DMS114 treated with DMSO at 0.1 percent for 48 hours (cell line): ENCODE results near the gene IER3.
"Not testable (repeated sequence)": the region's sequence is repeated elsewhere in the genome, so short reads cannot be mapped to it uniquely, and the experiment has no call there.

Source experiments
- DNase-seq: peaks from one replicate; lab custom pipeline; 2025; ENCODE audit not compliant: unreplicated experiment; lab: John Stamatoyannopoulos, UW

The IER3 gene

GRCh38 chr6:30725713-30726505, 18.4 kb downstream of the IER3 start:
- DNase-seq, result peak; percentile 71

DNA sequence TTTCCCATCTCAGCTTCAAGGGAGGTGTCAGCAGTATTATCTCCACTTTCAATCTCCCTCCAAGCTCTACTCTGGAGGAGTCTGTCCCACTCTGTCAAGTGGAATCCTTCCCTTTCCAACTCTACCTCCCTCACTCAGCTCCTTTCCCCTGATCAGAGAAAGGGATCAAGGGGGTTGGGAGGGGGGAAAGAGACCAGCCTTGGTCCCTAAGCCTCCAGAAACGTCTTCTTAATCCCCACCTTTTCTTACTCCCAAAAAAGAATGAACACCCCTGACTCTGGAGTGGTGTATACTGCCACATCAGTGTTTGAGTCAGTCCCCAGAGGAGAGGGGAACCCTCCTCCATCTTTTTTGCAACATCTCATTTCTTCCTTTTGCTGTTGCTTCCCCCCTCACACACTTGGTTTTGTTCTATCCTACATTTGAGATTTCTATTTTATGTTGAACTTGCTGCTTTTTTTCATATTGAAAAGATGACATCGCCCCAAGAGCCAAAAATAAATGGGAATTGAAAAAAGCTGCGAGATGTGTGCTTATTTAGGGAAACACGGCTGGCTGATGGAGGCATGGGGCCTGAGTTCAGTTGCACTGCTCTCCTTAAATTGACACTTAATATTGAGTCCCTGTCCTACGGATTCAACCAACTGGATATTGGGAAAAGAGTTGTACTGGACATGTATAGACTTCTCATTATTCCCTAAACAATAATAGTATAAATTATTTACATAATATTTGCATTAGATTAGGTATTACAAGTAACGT, 19.3 kb downstream of the IER3 start:
- peak; percentile 69 for DNase-seq

- not testable (repeated sequence) for DNase-seq
Observed at GRCh38 chr6:30723843-30724741, 20.3 kb downstream of the IER3 start.

GRCh38 chr6:30723159-30723842, 21.0 kb downstream of the IER3 start:
- DNase-seq, result not testable (repeated sequence)

DNA sequence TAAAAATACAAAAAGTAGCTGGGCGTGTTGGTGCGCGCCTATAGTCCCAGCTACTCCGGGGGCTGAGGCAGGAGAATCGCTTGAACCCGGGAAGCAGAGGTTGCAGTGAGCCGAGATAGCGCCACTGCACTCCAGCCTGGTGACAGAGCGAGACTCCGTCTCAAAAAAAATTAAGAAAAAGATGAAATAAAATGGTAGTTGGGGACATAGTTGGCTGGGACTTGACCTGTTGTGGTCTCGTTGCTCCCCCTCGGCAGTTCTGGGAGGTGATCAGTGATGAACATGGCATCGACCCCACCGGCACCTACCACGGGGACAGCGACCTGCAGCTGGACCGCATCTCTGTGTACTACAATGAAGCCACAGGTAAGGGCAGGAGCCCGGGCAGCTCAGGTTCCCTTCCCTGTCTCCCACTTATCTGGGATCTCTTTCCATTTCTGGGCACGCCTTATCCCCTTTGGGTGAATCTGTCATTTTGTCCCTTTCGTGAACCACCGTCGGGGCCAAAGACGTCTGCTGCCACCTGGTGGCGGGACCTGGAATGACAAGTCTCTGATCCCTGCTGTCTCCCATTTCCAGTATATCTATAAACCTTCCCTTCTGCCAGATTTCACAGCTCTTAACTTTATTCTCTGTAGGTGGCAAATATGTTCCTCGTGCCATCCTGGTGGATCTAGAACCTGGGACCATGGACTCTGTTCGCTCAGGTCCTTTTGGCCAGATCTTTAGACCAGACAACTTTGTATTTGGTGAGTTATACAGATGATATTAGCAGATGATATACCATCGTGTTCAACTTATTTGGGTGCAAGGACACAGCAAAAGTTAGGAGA, 21.9 kb downstream of the IER3 start:
- DNase-seq, result peak; percentile 75

GRCh38 chr6:30722025-30722279, 22.4 kb downstream of the IER3 start:
- DNase-seq, result not testable (repeated sequence)

DNA sequence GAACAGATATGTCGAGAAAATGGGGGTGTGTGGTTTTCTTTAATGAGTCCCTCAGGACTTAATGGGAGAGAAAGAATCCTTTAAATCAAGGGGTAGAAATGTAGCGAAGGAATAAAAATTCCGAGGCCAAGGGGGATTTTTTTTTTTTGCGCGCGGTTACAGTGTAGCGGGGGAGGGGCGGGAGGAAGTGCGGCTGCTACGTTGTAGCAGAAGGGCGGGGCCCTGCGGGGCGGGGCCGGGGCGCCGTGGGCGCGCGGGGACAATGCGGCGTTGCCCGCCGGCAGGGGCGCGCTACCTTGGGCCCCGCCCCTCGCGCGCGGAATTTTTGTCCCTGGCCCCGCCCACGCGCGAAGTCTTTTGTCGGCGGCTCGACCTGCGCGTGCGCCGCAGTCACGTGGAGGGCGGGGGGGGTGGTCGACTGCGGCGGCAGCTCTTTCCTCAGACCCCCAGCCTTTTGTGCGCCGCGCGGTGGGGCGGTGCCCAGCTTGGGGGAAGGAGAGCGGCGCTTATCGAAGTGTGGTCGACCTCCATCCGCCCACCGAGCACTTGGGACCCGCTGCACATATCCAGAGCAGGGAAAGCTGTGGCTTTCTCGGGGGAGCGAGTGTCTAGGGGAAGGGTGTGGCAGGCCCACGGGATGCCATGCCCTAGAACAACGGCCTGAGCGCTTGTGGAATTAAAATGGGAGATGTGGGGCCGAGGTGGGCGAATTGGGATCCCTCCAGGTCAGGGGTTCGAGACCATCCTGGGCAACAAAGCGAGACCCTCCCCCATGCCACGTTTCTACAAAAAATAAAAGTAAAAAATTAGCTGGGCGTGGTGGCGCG, 22.9 kb downstream of the IER3 start:
- DNase-seq, result peak; percentile 90

DNA sequence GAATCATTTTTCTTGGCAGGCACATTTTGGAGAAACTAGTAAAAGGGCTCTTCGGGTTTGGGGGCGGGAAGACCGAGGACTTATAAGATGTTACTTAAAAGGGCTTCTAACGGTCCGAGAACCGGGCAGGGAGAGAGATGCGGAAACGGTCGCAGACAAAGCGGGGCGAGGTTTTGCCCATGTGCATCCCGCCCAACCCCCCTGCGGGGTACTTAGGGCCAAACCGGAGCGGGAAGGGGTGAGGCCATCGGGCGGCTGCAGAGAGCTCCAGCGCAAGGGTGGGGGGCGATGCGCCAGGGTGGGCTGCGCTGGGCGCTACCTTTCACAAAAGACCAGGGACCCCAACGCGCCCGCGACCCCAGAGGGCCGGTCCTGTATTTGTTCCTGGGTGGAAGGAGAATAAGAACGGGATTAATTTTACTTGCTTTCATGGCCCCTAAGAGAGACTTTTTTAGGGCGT, 23.6 kb downstream of the IER3 start:
- peak; percentile 43 for DNase-seq

DNA sequence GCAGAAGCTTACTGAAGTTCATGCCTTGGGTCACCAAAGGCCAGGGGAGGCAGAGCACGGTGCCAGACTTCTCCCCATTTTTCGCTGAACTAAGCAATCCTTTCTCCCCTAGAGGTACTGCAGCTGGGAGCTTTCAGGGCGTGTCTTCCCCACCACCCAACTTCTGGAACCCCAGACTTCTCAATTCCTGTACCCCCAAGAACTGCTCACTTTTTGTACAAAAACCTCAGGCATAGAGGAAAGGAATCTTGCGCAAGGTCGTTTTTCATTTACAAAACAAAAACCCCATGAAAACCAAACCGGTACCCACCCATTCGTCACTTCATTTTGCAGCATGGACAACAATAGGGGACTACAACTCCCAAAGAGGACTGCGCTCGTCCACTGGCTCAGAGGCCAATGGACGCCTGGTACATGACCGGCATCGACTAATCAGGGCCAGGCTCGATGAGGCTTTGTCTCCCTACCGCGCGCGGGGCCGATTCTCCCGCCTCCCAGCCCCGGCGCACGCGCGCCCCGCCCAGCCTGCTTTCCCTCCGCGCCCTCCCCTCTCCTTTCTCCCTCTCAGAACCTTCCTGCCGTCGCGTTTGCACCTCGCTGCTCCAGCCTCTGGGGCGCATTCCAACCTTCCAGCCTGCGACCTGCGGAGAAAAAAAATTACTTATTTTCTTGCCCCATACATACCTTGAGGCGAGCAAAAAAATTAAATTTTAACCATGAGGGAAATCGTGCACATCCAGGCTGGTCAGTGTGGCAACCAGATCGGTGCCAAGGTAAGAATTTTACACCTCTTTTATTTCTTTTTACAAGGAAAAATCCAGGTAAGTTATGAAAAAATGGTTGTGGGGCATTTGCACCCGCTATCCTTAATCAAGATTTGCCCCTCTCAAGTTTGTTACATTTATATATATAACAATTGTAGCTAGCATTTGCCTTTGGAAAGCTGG, 24.3 kb downstream of the IER3 start, which contains the start of gene TUBB:
Gene TUBB, plus strand, starts transcription at position 562 of the 947 bp plus-strand sequence. Its CDS starts 155 bp downstream, at position 717.
- DNase-seq, result peak; percentile 99

GRCh38 chr6:30719356-30719755, 25.0 kb downstream of the IER3 start:
- peak; percentile 60 for DNase-seq

- DNase-seq, result not testable (repeated sequence)
Observed at GRCh38 chr6:30717845-30718720, 26.3 kb downstream of the IER3 start.

DNA sequence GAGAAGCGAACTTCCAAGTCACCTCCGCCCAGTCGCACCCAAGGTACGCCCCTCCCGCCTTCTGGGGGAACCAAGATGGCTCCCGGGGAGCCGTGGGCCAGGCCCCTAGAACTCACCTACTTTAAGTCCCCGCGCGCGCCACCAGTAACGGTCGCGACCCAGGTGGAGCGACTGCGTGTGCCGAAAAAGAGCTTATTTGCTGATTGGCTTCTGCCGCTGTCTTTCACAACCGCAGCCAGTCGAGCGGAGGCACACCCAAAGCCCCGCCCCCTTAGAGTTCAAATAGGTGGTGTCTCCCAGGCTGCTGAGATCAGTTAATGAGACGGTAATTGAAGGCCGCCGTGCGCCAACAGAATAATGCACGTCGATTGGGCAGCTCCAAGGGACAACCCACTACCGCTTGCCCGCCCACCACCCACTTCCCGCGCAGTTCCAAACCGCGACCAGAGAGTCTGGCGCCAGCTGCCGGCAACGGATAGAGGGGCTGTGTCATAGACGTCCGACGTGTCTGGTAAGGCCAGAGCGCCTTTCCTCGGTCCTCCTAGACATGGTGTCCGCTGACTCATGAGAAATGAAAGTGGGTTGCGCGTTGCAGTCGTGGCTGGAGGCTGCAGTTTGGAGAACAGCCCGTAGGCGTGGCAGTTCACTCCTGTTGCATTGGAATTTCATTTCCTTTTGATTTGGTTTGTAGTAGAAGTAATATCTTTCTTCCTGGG, 27.1 kb downstream of the IER3 start, which contains the start of gene MDC1:
Gene MDC1, minus strand, starts transcription at position 153 of the 716 bp plus-strand sequence. CDS start 2,106 bp downstream, outside the sequence.
- peak; percentile 100 for DNase-seq

DNA sequence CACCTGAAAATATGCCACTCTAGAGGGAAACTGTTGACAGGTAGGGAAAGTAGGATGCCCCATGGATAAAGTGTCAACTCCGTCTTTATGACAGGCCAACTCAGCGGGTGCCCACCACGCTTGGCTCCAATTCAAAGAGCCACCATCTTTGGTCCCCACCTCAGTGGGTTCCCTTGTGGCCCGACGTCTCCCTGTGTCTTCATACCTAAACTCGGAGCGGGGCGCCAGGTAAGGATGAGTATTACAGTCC, 27.5 kb downstream of the IER3 start:
- no peak for DNase-seq

DNA sequence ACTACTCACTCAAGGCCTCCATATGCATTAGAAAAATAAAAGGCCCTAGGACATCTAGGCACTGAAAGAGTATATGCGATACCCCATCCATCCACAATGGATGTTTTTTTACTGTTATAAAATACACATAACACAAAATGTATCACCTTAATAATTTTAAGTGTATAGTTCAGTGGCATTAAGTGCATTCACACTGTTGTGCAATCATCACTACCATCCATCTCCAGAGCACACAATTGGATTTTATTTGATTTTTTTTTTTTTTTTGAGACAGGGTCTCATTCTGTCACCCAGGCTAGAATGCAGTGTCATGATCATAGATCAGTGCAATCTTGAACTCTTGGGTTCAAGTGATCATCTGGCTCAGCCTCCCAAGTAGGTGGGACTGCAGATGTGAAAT, 30.1 kb downstream of the IER3 start:
- no peak for DNase-seq

DNA sequence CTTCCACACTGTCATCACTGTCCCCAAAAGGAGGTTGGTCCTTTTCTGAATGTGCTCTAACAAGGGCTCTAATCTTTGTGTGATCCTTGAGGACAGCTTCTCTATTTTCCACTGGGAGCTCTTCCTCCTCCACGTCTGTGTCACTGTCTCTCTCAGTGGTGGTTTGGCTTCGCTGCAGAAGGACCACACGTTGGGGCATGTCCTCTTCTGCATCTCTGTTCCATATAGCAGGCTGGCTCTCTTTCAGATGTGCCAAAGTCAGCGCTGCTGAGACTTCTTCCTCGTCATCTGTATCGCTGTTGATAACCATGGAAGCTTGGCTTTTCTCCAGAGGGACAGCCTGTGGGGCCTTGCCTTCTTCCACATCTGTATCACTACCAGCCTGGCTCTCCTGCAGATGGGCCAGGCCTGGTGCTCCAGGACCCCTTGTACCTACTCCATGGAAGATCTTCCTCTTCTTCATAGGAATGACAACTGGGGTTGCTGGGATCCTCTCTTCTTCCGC, 31.9 kb downstream of the IER3 start:
- DNase-seq, result no peak

DNA sequence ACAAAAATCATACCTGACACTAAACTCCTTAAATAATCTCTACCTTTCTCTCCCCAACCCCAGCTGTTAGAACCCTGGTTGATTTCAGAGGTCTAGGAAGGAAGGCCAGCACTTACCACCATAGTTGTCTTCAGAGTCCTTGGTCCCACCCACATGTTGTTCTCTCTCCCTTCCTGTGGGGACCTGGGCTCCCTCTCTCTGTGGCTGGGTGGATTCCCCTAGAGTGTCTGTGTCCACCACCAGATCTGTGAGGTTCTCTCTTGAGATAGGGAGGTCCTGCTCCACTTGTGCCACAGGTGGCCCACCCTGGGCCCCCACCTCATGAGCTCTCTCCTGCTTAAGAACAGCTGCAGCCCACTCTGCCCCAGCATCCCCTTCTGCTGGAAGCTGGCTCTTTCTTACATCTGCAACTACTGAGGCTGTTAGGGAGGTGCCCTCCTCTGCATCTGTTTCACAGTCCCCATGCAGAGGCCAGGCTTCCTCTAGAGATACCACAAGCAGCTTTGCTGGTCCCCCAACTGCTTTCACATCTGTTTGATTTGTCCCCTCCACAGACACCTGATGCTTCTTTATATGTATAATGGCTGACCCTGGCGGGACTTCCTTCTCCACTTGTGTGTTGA, 32.5 kb downstream of the IER3 start:
- DNase-seq, result no peak
